ENCODE data around the gene TMEM52.
A peak's percentile ranks its signal among the peaks of the same experiment; 100 is the strongest.
"Not testable (repeated sequence)": the region's sequence is repeated elsewhere in the genome, so short reads cannot be mapped to it uniquely, and the experiment has no call there.

TMEM52 gene

DNA sequence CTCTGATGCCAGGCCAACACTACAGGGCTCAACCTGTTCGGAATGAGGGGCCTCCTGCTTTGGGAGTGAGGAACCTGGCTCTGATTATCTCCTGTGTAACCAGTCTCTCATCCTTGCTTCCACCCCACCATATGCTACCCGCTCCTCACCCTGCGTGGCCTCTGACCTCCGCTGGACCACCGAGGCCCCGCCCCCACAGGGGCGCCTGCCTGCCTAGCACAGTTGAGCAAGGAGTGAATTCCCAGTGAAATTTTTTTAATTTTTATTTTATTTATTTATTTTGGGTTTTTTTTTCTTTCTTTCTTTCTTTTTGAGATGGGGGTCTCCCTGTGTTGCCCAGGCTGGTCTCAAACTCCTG is 26.3 kb downstream of the TMEM52 start:
- DNase-seq: no peak

DNA sequence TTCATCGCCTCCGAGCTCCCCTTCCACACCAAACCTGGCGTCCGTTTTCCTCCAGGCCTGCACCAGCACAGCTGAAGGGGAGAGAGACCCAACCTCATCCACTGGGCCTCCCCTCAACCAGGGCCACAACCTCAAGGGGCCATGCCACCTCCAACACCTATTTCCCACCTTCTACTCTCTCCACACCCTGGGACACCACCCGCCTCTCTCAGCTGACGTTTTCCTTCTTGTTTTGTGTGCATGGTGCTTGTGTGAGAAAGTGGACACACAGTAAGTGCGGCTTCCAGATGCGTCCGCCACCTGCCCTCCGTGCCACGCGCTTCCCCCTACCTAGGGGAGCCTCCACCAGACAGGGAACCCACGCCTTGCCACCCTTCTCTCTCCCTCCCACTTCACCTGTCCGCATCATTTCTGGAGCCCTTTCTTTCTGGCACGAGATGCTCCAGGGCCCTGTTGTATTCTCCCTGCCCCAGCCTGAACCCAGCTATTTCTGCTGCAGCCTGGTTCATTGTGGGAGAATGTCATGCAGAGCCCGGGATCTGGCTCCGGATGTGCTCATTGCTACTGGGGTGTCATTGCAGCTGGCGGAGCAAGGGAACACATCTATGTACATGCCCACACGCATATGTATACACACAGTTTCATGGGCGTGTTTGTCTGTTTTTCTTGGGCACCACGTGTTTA is 26.9 kb downstream of the TMEM52 start:
- DNase-seq: no peak

DNA sequence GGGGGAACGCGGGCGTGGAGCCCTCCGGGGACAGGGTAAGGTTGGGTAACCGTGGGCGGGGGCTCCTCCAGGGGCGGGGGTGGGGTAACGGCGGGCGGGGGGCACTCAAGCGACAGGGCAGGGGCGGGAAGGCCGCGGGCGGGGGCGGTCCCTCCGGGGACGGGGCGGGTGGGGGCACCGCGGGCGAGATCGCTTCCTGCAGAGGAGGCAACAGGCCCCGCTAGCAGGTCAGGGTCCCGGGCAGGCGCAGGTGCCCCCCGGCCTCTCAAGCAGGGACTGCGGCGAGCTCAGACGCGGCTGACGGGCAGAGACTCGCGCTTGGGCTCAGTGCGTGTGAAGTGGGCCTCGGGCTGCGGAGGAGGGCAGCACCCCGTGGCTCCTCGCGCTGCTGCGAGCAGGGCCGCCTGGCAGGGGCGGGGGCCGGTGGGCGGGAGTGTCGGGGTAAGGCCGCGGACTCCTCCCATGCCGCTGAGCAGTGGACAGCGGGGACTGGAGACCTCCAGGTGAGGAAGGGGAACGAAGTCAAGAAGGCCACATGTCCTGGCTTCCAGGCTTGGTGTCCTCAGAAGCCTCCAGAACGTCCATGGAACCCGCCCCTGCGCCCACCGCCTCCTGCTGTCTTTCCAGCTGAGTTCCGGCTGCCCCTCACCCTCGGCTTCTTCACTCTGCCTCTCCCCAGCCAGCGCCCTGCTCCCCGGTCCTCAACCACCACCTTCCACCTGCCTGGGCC is 27.6 kb downstream of the TMEM52 start:
- peak; percentile 46 for DNase-seq

DNA sequence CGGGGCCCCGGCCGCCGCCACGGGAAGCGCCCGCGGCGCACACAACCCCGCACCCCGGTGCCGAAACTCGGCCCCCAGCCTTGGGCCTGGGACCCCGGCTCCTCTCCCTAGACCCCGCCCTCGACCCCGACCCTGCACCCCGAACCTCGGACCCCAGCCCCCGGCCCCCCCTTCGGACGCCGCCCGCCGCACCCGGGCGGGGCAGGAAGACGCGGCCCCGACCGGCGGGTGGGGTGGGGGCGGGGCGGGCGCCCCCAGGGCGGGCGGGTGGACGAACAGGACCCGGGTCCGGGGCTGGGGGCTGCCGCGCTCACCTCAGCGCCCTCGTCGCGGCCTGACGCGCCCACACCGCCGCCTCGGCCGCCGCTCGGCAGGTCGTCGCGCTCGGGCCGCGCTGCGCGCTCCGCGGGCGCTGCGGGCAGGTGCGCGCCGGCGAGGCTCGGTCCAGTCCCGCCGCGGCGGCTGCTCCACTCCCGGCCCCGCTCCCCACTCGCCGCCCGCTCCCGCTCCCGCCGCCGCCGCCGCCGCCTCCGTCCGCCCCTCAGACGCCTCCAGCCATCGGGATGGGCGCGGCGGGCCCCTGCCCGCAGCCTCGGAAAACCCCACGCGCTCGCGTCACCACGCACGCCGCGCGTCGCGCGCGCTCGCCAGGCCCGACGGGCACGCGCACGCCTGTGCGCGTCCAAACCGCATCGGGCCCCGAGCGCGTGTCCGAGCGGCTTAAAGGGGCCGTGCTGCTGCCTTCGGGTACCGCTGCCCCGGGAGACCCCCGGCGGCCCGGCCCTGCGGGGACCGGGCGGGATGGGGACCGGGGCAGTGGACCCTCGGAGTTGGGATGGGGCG is 28.4 kb downstream of the TMEM52 start, which contains the start of gene GNB1:
Gene GNB1, minus strand, starts transcription at position 582 of the 843 bp plus-strand sequence. CDS start 65,634 bp downstream, outside the sequence.
- peak; percentile 82 for DNase-seq

DNA sequence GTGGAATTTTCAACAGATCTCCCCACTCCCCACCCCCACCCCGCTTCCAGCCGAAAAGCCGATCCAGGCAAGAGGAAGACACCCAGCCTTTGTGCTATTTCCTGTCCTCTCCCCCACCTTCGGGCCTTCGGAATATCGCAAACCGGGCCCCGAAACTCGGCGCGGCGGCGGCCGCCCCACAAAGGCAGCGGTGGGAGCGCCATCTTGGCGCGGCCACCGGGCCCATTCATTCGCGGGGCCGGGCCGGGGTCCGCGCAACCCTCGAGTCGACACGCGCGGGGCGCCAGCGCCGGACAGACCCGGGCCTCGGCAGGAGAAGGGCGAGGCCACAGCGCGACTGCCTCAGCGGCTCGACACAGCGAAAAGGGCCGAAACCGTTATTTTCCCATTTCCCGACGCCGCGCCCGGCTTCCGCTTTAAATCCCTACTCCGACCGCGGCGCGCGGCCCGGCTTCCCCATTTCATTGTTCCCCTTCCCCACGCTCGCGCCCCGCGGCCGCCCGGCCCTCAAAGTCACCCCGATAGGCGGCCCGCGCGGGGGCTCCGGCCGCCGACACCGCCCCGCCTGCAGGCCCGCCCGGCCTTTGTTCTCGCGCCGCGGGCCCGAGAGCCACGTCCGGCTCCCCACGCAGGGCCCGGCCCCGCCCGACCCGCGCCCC is 29.1 kb downstream of the TMEM52 start:
- DNase-seq: no peak

DNA sequence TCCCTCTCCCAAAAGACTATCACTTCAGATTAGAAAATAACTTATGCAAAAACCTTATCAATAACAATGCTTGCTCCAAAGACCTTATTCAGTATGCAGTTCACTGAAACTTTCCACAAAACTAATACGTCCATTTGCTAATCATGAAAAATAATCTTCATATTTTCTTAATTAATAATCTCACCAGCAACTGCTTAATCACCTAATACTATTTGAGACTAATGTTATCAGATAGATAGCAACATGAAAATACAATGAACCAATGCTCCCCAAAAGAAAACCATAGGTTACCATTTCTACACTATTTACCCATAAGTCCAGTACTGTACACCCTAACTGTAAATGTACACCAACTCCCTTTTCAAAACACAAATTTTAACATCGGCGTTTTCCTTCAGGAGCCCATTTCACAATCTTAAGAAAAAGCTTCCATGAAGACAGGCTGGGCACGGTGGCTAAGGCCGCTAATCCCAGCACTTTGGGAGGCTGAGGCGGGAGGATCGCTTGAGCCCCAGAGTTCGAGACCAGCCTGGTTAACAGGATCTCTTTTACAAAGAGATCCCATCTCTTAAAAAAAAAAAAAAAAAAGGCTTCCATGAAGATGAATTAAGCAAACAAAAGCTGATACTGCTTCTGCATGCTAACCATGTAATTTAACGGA is 29.9 kb downstream of the TMEM52 start:
- no peak for DNase-seq

DNA sequence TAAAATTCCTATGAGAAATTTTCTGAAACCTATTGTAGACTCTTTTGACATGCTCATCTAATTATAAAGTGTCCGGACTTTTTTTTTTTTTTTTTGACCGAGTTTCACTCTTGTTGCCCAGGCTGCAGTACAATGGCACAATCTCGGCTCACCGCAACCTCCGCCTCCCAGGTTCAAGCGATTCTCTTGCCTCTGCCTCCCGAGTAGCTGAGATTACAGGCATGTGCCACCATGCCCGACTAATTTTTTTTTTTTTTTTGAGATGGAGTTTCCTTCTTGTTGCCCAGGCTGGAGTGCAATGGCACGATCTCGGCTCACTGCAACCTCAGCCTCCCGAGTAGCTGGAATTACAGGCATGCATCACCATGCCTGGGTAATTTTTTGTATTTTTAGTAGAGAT is 35.2 kb downstream of the TMEM52 start:
- not testable (repeated sequence) for DNase-seq

DNA sequence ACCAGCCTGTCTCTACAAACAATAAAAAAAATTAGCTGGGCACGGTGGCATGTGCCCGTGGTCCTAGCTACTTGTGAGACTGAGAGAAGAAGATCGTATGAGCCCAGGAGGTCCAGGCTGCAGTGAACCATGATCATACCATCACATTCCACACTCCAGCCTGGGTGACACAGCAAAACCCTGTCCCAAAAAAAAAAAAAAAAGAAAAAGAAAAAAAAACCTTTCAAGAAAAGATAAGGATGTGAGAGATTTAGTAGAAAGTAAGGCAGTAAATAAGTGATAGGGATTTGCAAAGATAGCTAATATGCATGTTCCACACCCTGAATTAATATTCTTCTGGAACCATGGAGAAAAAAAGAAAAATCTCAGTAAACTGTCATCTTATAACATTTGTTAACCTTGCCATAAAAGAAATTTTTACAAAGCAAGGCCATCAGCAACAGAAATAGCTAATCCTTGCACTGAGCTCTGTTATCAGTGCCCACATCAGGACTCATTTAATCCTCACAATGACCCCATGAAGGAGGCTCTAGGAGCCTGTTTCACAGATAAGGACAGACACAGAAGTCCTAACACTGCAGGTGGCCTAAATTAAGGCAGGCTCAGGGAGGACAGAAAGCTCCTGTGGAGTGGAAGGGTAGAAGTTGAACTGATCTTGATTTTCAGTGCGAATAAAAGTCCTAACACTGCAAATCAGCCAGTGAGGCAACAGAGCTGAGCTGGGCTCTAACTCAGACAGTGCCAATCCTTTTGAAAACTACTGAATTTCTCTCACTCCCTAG is 35.8 kb downstream of the TMEM52 start:
- no peak for DNase-seq

DNA sequence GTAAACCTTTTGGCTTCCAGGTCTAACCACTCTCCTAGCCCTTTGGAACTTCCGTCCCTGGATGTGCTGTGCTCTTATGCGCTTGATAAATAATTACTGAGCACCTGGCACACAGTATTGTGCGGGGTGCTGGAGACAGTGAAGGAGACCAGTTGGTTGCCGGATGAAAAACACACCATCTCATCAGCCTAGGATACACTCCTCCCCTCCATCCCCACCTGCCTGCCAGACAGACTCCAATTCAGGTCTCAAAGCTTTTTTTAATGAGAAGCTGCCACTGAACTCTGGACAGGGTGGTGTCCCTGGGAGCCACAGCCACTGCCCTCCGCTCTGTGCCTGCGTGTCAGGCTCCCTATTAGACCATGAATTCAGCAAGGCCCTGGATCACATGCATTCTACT is 37.4 kb downstream of the TMEM52 start:
- DNase-seq: no peak

DNA sequence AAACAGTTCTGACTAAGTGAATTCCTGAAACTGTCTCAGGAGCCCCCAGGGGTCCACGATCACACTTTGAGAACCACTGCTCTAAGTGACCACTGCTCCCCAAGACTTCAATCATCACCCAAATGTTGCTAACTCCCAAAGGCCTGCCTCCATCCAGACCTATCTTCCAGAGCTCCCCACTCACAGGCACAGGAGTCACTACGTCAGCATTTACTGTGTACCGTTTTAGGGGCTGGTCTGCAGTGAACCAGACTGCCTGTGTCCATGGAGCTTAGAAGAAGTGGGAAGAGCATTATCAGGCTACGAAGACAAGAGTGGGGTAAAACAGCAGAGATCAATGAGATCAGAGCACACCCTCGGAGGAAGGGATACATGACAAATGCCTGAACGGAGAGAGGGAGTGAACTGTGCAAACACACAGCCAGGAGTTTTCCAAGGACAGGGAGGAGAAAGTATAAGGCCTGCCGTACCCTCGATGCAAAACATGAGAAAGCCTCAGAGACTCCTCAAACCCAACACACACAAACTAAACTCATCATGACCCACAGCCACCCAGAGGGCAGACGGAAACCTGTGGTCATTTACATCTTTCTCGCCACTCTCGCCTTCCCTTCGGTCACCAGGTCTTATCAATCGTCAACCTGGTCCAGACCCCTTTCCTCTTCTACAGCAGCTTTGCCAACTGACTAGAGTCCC is 38.3 kb downstream of the TMEM52 start:
- DNase-seq: no peak

DNA sequence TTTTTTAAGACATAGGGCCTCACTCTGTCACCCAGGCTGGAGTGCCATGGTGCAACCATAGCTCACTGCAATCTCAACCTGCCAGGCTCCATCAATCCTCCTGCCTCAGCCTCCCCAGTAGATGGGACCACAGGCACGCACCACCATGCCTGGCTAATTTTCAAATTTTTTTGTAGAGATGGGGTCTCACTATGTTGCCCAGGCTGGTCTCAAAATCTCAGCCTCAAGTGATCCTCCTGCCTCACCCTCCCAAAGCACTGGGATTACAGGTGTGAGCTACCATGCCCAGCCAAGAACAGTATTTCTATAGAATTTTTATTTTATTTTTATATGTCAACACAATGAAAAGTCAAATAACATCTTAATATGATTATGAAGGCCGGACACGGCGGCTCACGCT is 39.1 kb downstream of the TMEM52 start:
- DNase-seq: no peak

DNA sequence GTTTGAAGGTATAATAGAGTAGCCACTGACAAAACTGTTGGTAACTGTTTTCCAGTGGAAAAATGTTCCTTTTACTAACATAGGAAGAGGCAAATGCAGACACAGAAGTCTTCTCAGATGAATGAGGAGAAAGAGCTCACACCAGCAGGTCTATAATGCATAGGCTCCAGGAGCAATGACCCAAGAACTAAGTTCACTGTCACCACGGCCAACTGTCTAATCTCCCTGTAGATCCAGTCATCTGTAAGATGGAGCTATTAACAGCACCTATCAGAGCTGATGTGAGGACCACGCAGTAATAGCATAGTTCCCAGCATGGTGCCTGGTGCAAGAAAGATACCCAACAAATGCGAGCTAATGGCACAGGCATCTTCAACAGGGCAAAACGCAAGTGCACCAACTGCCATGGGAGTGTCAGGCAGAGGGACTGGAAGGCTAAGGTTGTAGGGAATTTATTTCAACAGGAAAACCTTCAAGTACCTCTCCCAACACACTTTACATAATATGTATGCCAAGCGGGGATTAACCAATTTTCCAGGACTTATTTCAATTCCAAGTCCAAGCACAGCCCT is 41.1 kb downstream of the TMEM52 start:
- no peak for DNase-seq

DNA sequence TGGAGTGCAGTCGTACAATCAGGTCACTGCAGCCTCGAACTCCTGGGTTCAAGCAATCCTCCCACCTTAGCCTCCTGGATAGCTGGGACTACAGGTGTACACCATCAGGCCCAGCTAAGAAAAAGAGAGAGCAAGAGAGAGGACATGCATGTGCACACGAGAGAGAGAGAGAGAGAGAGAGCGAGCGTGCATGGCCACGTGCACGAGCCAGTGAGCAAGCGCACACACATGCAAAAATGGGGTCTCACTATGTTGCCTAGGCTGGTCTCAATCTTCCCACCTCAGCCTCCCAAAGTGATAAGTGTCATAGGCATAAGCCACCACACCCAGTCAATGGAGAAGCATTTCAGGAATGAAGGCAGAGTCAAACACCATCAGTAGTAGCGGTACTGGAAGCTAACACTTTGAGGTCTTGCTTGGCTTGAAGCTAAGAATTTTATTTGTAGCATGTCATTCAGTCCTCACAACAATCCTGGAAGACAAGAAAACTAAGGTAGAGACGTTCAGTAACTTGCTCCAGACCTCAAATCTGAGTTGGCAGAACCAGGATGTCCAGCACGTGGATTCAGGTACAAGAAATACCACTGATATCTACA is 42.6 kb downstream of the TMEM52 start:
- no peak for DNase-seq

DNA sequence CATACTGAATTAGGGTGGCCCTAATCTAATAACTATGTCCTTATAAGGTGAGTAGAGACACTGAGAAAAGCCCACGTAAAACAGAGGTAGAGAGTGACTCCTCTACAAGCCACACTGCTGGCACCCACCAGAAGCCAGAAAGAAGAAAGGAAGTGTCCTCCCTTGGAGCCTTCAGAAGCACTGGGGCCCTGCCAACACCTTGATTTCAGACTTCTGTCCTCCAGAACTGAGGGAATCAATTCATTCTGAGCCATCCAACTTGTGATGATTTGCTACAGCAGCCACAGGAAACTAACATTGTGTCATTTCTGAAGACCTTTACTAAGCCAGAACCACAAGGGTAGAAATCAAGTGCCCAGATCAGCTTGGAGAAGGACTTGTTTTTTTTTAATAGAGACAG is 43.1 kb downstream of the TMEM52 start:
- no peak for DNase-seq

DNA sequence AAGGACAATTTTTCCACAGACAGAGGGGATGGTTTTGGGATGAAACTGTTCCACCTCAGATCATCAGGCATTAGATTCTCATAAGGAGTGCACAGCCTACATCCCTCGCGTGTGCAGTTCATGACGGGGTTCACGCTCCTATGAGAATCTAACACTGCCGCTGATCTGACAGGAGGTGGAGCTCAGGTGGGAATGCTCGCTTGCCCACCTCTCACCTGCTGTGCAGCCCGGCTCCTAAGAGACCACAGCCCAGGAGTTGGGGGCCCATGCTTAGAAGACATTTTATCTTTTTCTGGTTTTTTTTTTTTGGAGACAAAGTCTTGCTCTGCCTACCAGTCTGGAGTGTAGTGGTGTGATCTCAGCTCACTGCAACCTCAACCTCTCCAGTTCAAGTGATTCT is 44.2 kb downstream of the TMEM52 start:
- no peak for DNase-seq

DNA sequence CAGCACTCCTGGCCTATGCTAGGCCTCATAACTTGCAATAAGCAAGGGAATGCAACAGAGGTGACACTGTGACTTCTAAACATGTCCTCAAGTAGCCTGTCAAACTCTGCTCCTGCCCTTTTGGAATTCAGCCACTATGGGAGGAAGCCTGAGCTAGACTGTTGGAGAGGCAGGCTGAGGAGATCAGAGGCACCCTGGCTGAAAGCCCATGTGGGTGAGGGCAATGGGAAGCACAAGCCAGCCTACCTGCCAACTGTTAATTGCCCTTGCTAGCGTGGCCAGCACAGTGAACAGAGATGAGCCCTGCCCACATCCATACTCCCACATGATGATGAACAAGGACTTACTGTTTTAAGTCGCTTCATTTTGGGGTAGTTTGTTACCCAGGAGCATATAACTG is 45.9 kb downstream of the TMEM52 start:
- no peak for DNase-seq

DNA sequence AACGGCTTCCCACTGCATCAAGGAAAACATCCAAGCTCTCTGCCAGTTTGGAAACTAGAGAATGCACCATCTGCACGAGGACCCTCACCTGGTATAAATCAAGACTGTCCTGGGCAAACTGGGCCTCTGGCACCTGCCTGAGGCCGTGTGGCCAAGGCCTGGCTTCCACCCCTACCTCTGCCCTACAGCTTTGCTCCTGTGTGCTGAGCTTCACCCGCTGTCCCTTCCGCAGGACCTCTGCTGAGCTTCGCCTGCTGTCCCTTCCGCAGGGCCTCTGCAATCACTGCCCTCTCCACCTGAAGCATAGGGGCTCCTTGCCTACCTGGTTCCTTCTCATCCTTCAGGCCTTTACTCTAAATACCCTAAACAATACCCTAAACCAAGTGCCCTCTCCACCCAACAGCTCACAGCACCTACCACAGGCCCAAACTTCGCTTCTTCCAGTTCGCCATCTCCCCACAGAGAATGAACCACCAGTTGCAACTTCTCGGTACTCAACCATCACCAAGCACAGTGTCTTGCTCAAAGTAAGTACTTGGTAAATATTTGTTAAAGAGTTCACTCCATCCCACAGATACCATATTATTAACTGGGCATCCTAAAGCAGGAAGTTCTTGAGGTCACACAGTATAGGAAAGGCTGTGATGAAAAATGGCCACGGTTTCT is 46.6 kb downstream of the TMEM52 start:
- DNase-seq: no peak

DNA sequence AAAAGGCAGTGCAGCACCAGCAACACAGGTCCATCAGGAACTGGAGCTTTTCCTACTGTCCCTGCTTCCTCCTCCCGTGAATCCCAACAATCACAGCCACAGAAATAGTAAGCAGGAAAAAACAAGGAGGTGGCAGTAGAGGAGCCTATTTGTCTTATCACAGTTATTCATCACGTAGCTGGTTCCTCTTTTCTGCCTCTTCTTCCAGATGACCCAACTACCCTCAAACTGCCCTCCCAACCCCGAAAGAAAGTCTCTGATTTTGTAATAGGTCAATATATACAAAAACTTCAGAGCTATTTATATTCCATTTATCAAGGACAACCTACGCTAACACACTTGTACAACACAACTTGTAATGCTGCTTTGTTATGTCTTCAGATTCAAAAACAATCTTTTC is 49.6 kb downstream of the TMEM52 start:
- DNase-seq: no peak

Measured in NCI-H1105 treated with DMSO at 0.1 percent for 48 hours (cell line).